Esophagus (tissue), 2 donors: ENCODE results near the gene KIFC1. TPM values are rescaled to one million over a fixed set of nuclear protein-coding genes. Genes with fewer than 3 reads are reported as not detected.
"Not testable (repeated sequence)": the region's sequence is repeated elsewhere in the genome, so short reads cannot be mapped to it uniquely, and the experiment has no call there.

Experiments
- H3K27ac ChIP-seq, 2 donors: one replicate each; pipeline ENCODE4 v1.5.1; 2013; ENCODE audit warnings: low read depth in 2 of 2, mild to moderate bottlenecking in 2 of 2, inconsistent platforms in 1 of 2, low read length in 1 of 2, moderate library complexity in 1 of 2
- H3K27me3 ChIP-seq, 2 donors: one replicate each; pipeline ENCODE4 v1.6.1; 2013; ENCODE audit warnings: low read length in 2 of 2, control low read depth in 1 of 2, mild to moderate bottlenecking in 1 of 2; ENCODE audit not compliant: insufficient read depth in 2 of 2, control insufficient read depth in 1 of 2
- H3K36me3 ChIP-seq, 2 donors: one replicate each; pipeline ENCODE4 v1.6.1; 2013; ENCODE audit warnings: low read length in 1 of 2; ENCODE audit not compliant: control insufficient read depth in 2 of 2, insufficient read depth in 2 of 2
- H3K4me1 ChIP-seq, 2 donors: one replicate each; pipeline ENCODE4 v1.6.1; 2013; ENCODE audit warnings: low read length in 1 of 2; ENCODE audit not compliant: control insufficient read depth in 2 of 2, insufficient read depth in 2 of 2
- H3K4me3 ChIP-seq, 2 donors: one replicate each; pipeline ENCODE4 v1.5.1; 2013; ENCODE audit warnings: low read length in 2 of 2, mild to moderate bottlenecking in 2 of 2, low read depth in 1 of 2, moderate library complexity in 1 of 2
- H3K9me3 ChIP-seq, 2 donors: one replicate each; pipeline ENCODE4 v1.6.1; 2013; ENCODE audit warnings: mild to moderate bottlenecking in 2 of 2, low read depth in 1 of 2, low read length in 1 of 2, moderate library complexity in 1 of 2; ENCODE audit not compliant: control insufficient read depth in 2 of 2, insufficient read depth in 1 of 2
- WGBS, 2 donors: extraction: QIAGEN DNeasy Blood & Tissue Kit; methylation state at CpG; one replicate each; pipeline ENCODE4 v1.1.7; 2013; 5-methylcytosine and 5-hydroxymethylcytosine counted together
- polyA plus RNA-seq, 2 donors: library from polyadenylated mRNA; stranded (reverse); fragments of 200-250 nt; gene quantifications; one replicate each; pipeline ENCODE4 v1.2.3, GENCODE V29; 2013
- donor health status: healthy with polysubstance abuse.
- donor health status: Bipolar disorder and iron deficiency.

Gene KIFC1
- 10 to 100 TPM; 12.5 to 15.0 TPM for polyA plus RNA-seq

- Histone ChIP-seq H3K27ac (peak within 1 kb of the TSS; percentile 96 to 97), H3K4me1 (no peaks in the 10 kb centered on the region), H3K4me3 (peak within 1 kb of the TSS; percentile 62 to 75), H3K36me3 (no peaks in the 10 kb centered on the region), H3K9me3 (no peaks in the 10 kb centered on the region), H3K27me3 (no peaks in the 10 kb centered on the region)
- 0% methylated on average over 67 of the region's 67 CpGs for WGBS, 2 donors
Measured at GRCh38 chr6:33391278-33391921, at the start of gene KIFC1. Gene KIFC1, plus strand, starts transcription at chr6:33391823. Its CDS starts 163 bp downstream, at chr6:33391986.

- WGBS, 2 donors: 87 to 90% methylated on average over 7 of the region's 7 CpGs
- H3K4me1 ChIP-seq, H3K4me3 ChIP-seq, H3K9me3 ChIP-seq, H3K27me3 ChIP-seq, H3K36me3 ChIP-seq: not testable (repeated sequence)
- peak overlapping the region in 1 of 2 donors; percentile 7 for H3K27ac ChIP-seq
Measured at GRCh38 chr6:33343606-33343952, 48.0 kb upstream of the KIFC1 start.

- WGBS, 2 donors: 72 to 74% methylated on average over 6 of the region's 6 CpGs
- no peaks in the 10 kb centered on the region for H3K4me1 ChIP-seq
- no peaks in the 10 kb centered on the region for H3K9me3 ChIP-seq
- peak overlapping the region in 1 of 2 donors; percentile 2 for H3K27ac ChIP-seq
- no peaks in the 10 kb centered on the region for H3K36me3 ChIP-seq
- H3K27me3 ChIP-seq: no peaks in the 10 kb centered on the region
- no peak overlapping the region for H3K4me3 ChIP-seq
Measured at GRCh38 chr6:33343953-33344611, 47.5 kb upstream of the KIFC1 start.

GRCh38 chr6:33344701-33345697 is 46.6 kb upstream of the KIFC1 start:
- H3K27ac ChIP-seq: peak overlapping the region; percentile 6 to 64
- 19% methylated on average over 22 of the region's 22 CpGs for WGBS, 2 donors
- no peak overlapping the region for H3K4me3 ChIP-seq

GRCh38 chr6:33346972-33347371 is 44.7 kb upstream of the KIFC1 start:
- H3K9me3 ChIP-seq, H3K27me3 ChIP-seq, H3K27ac ChIP-seq, H3K36me3 ChIP-seq, H3K4me3 ChIP-seq, H3K4me1 ChIP-seq: not testable (repeated sequence)
- 65 to 74% methylated on average over 5 of the region's 5 CpGs for WGBS, 2 donors

More at GRCh38 chr6:33344701-33345697, 46.6 kb upstream of the KIFC1 start:
- H3K27me3 ChIP-seq: no peaks in the 10 kb centered on the region
- no peaks in the 10 kb centered on the region for H3K36me3 ChIP-seq
- H3K9me3 ChIP-seq: no peaks in the 10 kb centered on the region
- no peaks in the 10 kb centered on the region for H3K4me1 ChIP-seq

GRCh38 chr6:33347816-33348215 is 43.8 kb upstream of the KIFC1 start:
- Histone ChIP-seq H3K4me3 (no peak overlapping the region), H3K4me1 (no peaks in the 10 kb centered on the region), H3K36me3 (no peaks in the 10 kb centered on the region), H3K27ac (no peak overlapping the region), H3K27me3 (no peaks in the 10 kb centered on the region), H3K9me3 (no peaks in the 10 kb centered on the region)
- 87 to 93% methylated on average over 5 of the region's 5 CpGs for WGBS, 2 donors

GRCh38 chr6:33355860-33356259 is 35.8 kb upstream of the KIFC1 start:
- H3K36me3 ChIP-seq, H3K4me1 ChIP-seq, H3K27me3 ChIP-seq, H3K9me3 ChIP-seq, H3K4me3 ChIP-seq: not testable (repeated sequence)
- 65 to 66% methylated on average over 6 of the region's 6 CpGs for WGBS, 2 donors
- H3K27ac ChIP-seq: peak overlapping the region; percentile 61 to 86

- no peaks in the 10 kb centered on the region for H3K9me3 ChIP-seq
- 68 to 73% methylated on average over 3 of the region's 3 CpGs for WGBS, 2 donors
- peaks cover 0 to 8% of the 10 kb centered on the region in 2 donors for H3K4me1 ChIP-seq
- peak overlapping the region; percentile 61 to 86 for H3K27ac ChIP-seq
- H3K4me3 ChIP-seq: no peak overlapping the region
- H3K27me3 ChIP-seq: no peaks in the 10 kb centered on the region
- H3K36me3 ChIP-seq: no peaks in the 10 kb centered on the region
Measured at GRCh38 chr6:33356295-33356694, 35.3 kb upstream of the KIFC1 start.

GRCh38 chr6:33357160-33357871 is 34.3 kb upstream of the KIFC1 start:
- H3K27ac ChIP-seq: not testable (repeated sequence)
- 65 to 68% methylated on average over 13 of the region's 13 CpGs for WGBS, 2 donors

More at GRCh38 chr6:33357160-33357871, 34.3 kb upstream of the KIFC1 start:
- H3K27me3 ChIP-seq, H3K9me3 ChIP-seq, H3K4me3 ChIP-seq, H3K36me3 ChIP-seq, H3K4me1 ChIP-seq: not testable (repeated sequence)
